Neural cell (in vitro differentiated cells): ENCODE data around the gene BRD9.

Experiments
- EP300 ChIP-seq: fragments of 450-650 bp; conservative IDR thresholded peaks from 2 replicates; pipeline ENCODE4 v1.6.1; 2014; ENCODE audit warnings: antibody characterized with exemption, mild to moderate bottlenecking, moderate library complexity; ENCODE audit not compliant: poor library complexity, severe bottlenecking
- EZH2 ChIP-seq: fragments of 200-600, 300-800 bp; shearing (Covaris generic), sonication (generic); IDR thresholded peaks from 2 replicates; pipeline ENCODE4 v1.6.1; 2014; ENCODE audit warnings: antibody characterized with exemption, low read length, borderline replicate concordance, mild to moderate bottlenecking; ENCODE audit not compliant: insufficient read depth, poor library complexity, severe bottlenecking
- POLR2AphosphoS5 ChIP-seq: IDR thresholded peaks from 2 replicates; pipeline ENCODE4 v1.6.1; 2012
- TF ChIP-seq, protein P1 (sequence below): fragments of 450-650 bp; IDR thresholded peaks from 2 replicates; pipeline ENCODE4 v1.5.1; 2014; ENCODE audit warnings: antibody characterized with exemption, mild to moderate bottlenecking, moderate library complexity; ENCODE audit not compliant: poor library complexity, severe bottlenecking

DNA sequence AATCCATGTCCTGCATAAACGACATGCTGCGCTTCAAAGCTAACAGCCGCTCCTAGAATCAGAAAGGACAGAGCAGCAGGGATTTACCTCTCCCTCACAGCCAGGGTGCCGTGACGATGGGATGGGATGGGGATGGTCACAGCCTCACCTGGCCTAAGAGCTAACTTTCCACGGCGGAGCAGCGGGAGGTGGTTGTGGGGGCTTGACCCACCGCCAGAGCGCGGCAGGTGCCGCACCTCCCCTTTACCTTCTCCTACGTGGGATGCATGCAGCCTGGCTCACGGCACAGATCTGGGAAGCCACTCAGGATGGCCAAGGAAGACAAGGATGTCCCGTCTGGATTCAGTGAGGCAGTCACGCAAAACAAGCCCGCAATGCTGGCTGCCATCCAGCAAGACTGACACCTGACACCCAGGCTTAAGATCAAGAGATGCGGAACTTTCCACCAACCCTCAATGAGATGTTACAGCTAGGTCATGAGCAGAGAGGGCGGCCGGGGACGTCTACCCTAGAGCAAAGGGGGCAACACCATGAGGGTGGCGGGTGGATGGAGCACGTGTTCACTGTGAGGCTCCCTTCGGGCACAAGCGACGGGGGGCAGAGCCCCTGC, 5.8 kb downstream of the BRD9 start:
- no peak for TF ChIP-seq POLR2AphosphoS5
- TF ChIP-seq, protein P1, sequence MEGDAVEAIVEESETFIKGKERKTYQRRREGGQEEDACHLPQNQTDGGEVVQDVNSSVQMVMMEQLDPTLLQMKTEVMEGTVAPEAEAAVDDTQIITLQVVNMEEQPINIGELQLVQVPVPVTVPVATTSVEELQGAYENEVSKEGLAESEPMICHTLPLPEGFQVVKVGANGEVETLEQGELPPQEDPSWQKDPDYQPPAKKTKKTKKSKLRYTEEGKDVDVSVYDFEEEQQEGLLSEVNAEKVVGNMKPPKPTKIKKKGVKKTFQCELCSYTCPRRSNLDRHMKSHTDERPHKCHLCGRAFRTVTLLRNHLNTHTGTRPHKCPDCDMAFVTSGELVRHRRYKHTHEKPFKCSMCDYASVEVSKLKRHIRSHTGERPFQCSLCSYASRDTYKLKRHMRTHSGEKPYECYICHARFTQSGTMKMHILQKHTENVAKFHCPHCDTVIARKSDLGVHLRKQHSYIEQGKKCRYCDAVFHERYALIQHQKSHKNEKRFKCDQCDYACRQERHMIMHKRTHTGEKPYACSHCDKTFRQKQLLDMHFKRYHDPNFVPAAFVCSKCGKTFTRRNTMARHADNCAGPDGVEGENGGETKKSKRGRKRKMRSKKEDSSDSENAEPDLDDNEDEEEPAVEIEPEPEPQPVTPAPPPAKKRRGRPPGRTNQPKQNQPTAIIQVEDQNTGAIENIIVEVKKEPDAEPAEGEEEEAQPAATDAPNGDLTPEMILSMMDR = no peak
- TF ChIP-seq EZH2 = no peak
- no peak for TF ChIP-seq EP300
